NCI-H1048 (cell line): ENCODE measurements around the gene DUOX2.
A peak's percentile ranks its signal among the peaks of the same experiment; 100 is the strongest.
"Not testable (repeated sequence)": the region's sequence is repeated elsewhere in the genome, so short reads cannot be mapped to it uniquely, and the experiment has no call there.

Experiments
- DNase-seq: peaks from one replicate; lab custom pipeline; 2025; lab: John Stamatoyannopoulos, UW

Gene DUOX2

DNA sequence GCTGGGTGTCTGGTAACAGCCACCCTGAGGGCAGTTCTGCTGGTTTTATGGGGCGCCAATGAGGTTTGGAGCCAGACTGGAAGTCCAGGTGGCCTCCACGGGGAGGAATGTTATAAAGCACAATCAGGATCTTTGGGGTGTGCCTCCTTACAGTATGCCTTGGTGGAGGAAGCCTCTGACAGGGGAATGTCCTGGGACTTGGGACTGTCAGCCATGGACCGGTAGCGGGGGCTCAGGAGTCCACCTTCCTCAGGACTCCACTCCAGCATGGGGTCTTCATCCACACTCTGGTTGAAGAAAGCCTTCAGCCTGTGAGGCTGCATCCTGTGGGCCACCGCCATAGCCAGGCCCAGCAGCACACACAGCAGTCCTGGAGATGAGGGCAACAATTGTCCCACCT lies 5.0 kb upstream of the DUOX2 start:
- no peak for DNase-seq

DNA sequence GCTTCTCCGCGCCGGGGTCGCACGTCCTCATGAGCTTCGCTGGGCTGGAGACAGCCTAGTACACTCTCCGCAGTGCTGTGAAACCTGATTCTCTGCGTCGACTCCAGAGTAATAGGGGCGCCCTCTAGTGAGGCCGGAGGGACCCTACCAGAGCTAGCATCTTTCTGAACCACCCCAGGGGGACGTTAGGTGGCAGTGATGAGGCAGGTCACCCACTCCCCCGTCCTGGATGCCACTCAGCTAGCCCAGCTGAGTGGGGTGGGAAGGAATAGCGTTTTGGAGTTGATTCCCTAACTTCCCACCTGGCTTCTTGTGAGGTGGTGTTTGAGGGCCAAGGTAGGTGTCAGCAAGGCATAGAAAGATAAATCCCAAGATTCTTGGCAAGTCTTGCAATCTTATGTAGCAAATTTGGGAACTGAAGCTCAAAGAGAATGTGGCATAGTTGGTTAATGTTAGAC lies 4.2 kb upstream of the DUOX2 start:
- DNase-seq, result peak; percentile 84

- no peak for DNase-seq
Observed at GRCh38 chr15:45117308-45118130, 3.5 kb upstream of the DUOX2 start.

DNA sequence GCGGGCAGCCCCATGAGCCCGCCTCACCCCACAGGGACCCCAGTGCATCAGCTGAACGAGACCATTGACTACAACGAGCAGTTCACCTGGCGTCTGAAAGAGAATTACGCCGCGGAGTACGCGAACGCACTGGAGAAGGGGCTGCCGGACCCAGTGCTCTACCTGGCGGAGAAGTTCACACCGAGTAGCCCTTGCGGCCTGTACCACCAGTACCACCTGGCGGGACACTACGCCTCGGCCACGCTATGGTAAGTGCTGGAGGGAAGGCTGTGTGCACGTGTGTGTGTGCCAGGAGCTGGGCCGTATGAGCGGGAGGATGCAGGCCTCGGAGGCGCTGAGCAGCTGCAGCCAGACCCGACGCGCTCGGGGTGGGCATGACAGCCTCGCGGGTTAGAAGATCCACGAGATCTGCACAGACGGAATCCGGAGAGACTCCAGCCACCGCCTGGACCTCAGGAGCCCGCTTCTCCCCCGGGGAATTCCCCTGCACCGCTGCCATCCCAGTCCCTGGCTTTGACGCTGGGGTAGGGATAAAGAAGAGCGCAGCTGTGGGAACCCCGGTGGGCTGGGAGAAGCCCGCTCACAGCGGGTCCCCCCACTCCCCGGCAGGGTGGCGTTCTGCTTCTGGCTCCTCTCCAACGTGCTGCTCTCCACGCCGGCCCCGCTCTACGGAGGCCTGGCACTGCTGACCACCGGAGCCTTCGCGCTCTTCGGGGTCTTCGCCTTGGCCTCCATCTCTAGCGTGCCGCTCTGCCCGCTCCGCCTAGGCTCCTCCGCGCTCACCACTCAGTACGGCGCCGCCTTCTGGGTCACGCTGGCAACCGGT lies 2.7 kb upstream of the DUOX2 start:
- DNase-seq, result no peak

DNA sequence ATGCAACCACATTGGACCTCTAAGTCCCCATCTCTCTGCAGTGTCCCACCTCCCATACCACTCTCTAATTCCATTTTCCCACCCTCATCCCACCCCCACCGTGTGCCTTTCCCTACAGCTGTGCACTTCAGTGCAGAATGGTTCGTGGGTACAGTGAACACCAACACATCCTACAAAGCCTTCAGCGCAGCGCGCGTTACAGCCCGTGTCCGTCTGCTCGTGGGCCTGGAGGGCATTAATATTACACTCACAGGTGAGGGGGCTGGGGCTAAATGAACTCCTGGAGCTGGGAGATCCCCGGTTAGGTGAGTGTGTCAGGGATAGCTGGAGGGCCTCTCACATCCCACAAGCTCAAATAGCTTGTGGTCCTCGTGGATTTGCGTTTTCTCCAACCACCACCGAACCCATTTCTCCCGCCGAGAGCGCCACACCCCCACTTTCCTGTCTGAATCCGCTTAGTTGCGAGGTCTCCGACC lies 2.1 kb upstream of the DUOX2 start:
- DNase-seq, result no peak

GRCh38 chr15:45115312-45115820 lies 1.4 kb upstream of the DUOX2 start:
- DNase-seq, result no peak

- no peak for DNase-seq
Observed at GRCh38 chr15:45114751-45115085, 746 bp upstream of the DUOX2 start.

- DNase-seq, result no peak
Observed at GRCh38 chr15:45113380-45113990, 487 bp downstream of the DUOX2 start.

DNA sequence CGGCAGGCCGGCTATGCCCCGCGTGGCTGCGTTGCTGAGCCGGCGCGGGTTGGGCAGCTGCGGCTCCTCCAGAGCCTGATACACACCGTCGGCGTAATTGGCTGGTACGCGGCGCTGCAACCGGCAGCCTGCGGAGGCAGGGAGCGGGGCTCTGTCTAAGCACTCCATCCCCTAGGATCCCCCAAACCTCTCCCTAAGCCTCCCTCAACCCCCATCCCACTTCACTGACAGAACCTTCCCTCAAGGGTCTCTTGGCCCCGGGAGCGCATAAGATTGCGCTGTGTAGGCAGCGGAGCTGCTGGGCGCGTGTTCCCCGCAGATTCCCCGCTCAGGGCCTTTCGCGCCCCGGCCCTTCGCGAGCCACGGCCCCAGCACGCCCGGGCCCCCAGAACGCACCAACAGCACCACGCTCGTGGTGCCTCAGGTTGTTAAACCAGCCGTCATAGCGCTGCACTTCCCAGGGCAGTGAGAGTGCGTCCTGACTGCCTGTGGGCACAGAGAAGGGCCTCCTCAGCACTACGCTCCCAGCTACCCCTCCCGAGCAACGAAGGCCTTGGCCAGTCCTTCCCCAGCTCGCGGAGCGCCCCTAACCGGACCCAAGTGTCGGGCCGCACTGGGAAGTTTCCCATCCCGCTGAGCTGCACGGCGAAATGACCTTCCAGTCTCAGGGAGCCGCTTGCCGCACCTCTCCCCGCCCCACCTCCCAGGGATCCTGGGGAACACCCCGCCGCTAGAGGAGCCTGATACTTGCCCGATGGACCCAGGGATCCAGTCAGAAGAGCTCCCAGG lies 1.2 kb downstream of the DUOX2 start:
- DNase-seq, result no peak

DNA sequence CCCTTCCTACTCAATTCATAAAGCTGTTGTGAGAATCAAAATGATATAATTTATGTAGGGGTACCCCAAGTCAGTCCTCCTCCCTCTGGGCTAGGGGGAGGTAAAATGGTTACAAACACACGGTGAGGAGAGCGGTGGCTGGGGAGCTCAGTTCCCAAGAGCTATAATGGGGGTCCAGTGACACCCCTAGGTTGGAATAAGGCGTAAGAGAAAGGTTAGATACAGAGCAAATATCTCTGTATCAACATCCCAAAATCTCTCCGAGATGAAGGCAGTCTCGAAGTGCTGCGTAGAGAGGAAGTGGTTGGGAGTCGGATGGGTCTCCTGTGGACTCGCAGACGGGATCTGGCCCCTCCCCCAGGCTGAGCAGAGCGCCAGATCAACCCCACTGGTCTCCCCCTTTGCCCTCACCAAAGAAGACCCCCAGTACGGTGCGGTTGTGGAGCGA lies 1.8 kb downstream of the DUOX2 start:
- DNase-seq, result no peak

DNA sequence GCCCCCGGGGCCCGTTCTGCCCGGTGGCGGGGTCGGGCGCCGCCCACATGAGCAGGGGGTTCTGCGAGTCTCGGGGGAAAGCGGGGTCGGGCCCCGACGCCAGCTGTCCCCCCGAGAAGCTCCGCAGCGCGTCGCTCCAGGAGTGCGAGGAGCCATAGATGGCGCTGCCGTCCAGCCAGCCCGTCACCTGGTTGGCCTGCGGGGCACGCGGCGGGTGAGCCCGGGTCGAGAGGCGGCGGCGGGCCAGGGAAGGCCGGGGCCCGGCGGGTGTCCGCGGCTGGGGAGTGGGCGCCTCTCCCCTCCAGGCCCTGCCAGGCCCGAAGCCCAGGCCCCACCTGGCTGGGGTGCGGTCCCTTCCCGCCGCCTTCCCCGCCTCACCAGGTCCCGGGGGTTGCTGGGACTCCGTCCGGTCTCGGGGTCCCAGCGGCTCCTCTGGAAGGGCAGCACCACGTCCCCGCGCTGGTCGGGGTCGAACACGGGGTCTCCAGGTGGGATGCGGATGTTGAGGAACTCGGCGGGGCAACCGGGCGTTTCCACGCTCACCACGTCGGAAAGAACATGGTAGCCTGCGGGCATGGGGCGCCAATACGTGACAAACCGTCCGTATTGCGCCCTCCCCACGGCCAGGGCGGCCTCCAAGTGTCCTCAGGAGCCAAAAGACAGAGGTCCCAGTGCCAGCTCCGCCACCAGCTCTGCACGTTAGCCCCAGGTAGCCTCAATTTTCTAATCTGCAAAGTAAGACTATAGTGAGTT lies 2.4 kb downstream of the DUOX2 start:
- no peak for DNase-seq

- no peak for DNase-seq
Observed at GRCh38 chr15:45110256-45110820, 3.6 kb downstream of the DUOX2 start.

GRCh38 chr15:45107941-45108630 lies 5.9 kb downstream of the DUOX2 start:
- DNase-seq, result no peak

GRCh38 chr15:45106002-45106790 lies 7.8 kb downstream of the DUOX2 start:
- DNase-seq, result no peak

GRCh38 chr15:45105586-45105985 lies 8.4 kb downstream of the DUOX2 start:
- DNase-seq, result no peak

- DNase-seq, result not testable (repeated sequence)
Observed at GRCh38 chr15:45104170-45104569, 9.8 kb downstream of the DUOX2 start.

- no peak for DNase-seq
Observed at GRCh38 chr15:45102226-45102625, 11.7 kb downstream of the DUOX2 start.

DNA sequence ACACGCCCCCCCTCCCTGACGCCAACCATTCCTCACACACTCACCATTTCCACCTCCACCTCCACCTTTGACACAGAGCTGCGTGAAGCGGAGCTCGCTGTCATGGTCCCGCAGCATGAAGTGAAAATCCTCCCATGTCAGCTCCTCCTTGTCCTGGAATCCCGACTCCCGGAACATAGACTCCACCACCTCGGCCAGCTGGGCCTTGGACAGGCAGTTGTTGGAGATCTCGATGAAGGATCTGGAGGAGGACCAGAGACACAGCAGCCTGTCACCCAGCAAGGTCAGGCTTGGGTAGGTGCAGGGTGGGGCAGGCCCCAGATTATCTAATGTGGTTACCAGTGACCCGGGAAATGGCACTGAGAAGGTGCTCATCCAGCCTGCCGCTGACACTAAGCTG lies 12.2 kb downstream of the DUOX2 start:
- DNase-seq, result no peak
